ENCODE measurements around the gene GUCY1A1.
"Not testable (repeated sequence)": the region's sequence is repeated elsewhere in the genome, so short reads cannot be mapped to it uniquely, and the experiment has no call there.

Gene GUCY1A1

DNA sequence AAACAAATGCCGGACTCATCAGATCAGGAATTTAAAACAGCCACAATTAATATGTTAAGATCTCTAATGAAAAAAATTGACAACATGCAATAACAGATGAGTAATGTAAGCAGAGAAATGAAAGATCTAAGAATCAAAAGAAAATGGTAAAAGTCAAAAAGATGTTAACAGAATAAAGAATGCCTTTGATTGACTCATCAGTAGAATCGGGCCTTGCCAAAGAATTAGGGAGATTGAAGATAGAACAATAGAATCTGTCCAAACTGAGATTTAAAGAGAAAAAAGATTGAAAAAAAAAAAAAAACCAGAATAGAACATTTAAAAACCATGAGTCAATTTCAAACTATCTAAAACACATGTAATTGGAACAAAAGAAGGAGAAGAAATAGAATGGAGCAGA is 25.9 kb upstream of the GUCY1A1 start:
- no peak overlapping the region for H3K4me3 ChIP-seq (ENCODE audit: low read depth, low read length)
- DNase-seq (ENCODE audit: low read depth, low spot score): no peak
- POLR2A ChIA-PET: no interaction called here
- TF ChIP-seq, protein P1, sequence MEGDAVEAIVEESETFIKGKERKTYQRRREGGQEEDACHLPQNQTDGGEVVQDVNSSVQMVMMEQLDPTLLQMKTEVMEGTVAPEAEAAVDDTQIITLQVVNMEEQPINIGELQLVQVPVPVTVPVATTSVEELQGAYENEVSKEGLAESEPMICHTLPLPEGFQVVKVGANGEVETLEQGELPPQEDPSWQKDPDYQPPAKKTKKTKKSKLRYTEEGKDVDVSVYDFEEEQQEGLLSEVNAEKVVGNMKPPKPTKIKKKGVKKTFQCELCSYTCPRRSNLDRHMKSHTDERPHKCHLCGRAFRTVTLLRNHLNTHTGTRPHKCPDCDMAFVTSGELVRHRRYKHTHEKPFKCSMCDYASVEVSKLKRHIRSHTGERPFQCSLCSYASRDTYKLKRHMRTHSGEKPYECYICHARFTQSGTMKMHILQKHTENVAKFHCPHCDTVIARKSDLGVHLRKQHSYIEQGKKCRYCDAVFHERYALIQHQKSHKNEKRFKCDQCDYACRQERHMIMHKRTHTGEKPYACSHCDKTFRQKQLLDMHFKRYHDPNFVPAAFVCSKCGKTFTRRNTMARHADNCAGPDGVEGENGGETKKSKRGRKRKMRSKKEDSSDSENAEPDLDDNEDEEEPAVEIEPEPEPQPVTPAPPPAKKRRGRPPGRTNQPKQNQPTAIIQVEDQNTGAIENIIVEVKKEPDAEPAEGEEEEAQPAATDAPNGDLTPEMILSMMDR (IDR thresholded peaks at IDR 0.05; ENCODE audit: insufficient read depth, low read length, missing control alignments): no peak
- CTCF ChIA-PET: no interaction called here

DNA sequence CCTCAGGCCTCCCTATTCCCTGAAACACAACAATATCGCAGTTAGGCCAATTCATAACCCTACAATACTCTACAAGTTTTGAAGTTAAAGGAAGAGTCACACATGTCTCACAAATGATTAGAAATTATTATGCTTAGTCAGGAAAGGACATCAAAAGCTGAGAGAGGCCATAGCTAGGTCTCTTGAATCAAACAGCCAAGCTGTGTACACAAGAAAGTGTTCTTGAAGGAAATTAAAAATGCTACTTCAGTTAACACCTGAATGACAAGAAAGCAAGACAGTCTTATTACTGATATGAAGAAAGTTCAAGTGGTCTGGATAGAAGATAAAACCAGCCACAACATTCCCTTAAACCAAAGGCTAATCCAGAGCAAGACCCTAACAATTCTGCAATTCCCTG is 23.6 kb upstream of the GUCY1A1 start:
- TF ChIP-seq, protein P1 (IDR thresholded peaks at IDR 0.05; ENCODE audit: insufficient read depth, low read length, missing control alignments): no peak
- DNase-seq (ENCODE audit: low read depth, low spot score): no peak
- CTCF ChIA-PET: no interaction called here
- no peak overlapping the region for H3K4me3 ChIP-seq (ENCODE audit: low read depth, low read length)
- POLR2A ChIA-PET: no interaction called here

DNA sequence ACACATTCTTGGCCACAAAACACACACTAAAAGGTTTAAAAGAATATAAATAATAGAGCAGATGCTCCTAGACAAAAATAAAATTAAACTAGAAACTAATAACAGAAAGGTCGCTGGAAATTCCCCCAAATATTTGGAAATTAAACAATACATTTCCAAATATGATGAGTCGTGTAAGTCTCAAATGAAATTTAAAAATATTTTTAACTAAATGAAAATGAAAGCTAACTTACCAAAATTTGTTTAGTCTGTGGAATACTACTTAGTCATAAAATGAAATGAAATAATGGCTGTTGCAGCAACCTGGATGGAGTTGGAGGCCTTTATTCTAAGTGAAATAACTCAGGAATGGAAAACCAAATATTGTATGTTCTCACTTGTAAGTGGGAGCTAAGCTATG is 20.6 kb upstream of the GUCY1A1 start:
- DNase-seq (ENCODE audit: low read depth, low spot score): no peak
- POLR2A ChIA-PET: no interaction called here
- TF ChIP-seq, protein P1 (IDR thresholded peaks at IDR 0.05; ENCODE audit: insufficient read depth, low read length, missing control alignments): no peak
- CTCF ChIA-PET: no interaction called here
- no peak overlapping the region for H3K4me3 ChIP-seq (ENCODE audit: low read depth, low read length)

DNA sequence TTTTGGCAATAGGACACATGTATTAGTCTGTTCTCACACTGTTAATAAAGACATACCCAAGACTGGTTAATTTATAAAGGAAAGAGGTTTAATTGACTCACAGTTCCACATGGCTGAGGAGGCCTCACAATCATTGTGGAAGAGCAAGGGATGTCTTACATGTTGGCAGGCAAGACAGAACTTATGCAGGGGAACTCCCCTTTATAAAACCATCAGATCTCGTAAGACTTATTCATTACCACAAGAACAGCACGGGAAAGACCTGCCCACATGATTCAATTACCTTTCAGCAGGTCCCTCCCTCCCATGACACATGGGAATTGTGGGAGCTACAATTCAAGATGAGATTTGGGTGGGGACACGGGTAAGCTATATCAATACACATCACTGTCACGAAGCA is 15.9 kb upstream of the GUCY1A1 start:
- POLR2A ChIA-PET; H3K4me3 ChIP-seq (ENCODE audit: low read depth, low read length); CTCF ChIA-PET; DNase-seq (ENCODE audit: low read depth, low spot score): not testable (repeated sequence)

DNA sequence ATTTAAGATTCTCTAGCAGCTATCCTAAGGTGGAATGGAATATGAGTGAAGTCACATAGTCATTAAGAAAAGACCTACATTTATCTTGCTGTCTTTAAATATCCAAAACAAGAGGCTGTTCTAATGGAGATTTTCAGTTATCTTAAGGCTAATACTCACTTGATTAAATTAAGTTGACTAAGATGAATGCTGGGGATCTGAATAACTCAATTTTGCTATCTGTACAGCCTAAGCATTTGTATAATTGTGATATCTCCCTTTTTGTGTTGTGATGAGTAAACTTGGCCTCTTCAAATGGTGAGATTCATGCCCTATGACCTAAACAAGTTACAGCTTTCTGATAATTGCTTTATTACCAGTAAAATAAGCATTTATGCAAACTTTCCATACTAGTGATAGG is 13.6 kb upstream of the GUCY1A1 start:
- CTCF ChIA-PET: no interaction called here
- POLR2A ChIA-PET: no interaction called here
- TF ChIP-seq, protein P1 (IDR thresholded peaks at IDR 0.05; ENCODE audit: insufficient read depth, low read length, missing control alignments): no peak
- no peak for DNase-seq (ENCODE audit: low read depth, low spot score)
- no peak overlapping the region for H3K4me3 ChIP-seq (ENCODE audit: low read depth, low read length)

DNA sequence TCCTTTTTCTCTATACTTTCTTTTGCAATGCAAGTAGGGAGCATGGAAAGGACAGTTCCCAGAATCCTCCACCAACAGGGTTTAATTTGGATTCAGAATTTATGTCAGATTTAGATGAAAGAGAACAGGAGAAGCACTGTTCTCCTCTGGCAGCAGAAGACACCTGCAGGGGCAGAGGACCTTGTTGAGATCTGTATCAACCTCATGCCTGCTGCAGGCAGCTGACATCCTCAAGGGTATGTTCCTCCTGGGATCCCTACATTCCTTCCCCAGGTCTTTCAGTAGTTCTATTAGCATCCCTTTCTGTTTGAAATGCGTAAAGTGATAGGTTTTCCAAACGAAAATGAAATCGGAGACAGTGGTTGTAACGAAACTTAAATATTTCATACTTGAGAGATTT is 10.6 kb upstream of the GUCY1A1 start:
- ChIA-PET POLR2A (no interaction called here), CTCF (no interaction called here)
- no peak for DNase-seq (ENCODE audit: low read depth, low spot score)
- no peak overlapping the region for H3K4me3 ChIP-seq (ENCODE audit: low read depth, low read length)
- TF ChIP-seq, protein P1 (IDR thresholded peaks at IDR 0.05; ENCODE audit: insufficient read depth, low read length, missing control alignments): no peak

DNA sequence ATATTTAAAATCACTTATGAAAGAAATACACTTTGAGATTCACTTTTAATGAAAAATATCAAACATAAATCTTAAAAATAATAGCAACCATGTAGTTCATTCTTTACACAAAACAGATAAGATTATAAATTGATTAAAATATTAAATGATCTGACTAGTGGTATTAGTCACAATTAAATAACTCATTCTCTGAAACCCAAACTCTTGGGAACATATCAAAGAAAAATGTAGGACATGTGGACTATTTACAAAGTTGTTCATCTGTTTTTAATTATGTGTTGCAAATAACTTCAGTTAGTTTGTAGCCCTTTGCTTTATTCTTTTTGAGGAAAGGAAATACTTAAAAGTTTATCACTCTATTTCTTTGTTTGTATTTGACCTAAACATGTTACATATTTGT is 9.5 kb upstream of the GUCY1A1 start:
- no peak for DNase-seq (ENCODE audit: low read depth, low spot score)
- ChIA-PET CTCF (no interaction called here), POLR2A (no interaction called here)
- TF ChIP-seq, protein P1 (IDR thresholded peaks at IDR 0.05; ENCODE audit: insufficient read depth, low read length, missing control alignments): no peak
- H3K4me3 ChIP-seq (ENCODE audit: low read depth, low read length): no peak overlapping the region

Measured in AG04449 (cell line).